Pons (tissue), 1 donor: ENCODE measurements around the gene APOBEC4.
"Not testable (repeated sequence)": the region's sequence is repeated elsewhere in the genome, so short reads cannot be mapped to it uniquely, and the experiment has no call there.

Source experiments
- DNase-seq: peaks from one replicate; pipeline ENCODE4 v3.0.0-alpha.2; 2016; ENCODE audit warnings: low spot score

The APOBEC4 gene

GRCh38 chr1:183652547-183653461 lies at the start of gene APOBEC4:
Gene APOBEC4, minus strand, starts transcription at chr1:183653316. Its CDS starts 4,535 bp downstream, at chr1:183648781.
- no peak for DNase-seq

DNA sequence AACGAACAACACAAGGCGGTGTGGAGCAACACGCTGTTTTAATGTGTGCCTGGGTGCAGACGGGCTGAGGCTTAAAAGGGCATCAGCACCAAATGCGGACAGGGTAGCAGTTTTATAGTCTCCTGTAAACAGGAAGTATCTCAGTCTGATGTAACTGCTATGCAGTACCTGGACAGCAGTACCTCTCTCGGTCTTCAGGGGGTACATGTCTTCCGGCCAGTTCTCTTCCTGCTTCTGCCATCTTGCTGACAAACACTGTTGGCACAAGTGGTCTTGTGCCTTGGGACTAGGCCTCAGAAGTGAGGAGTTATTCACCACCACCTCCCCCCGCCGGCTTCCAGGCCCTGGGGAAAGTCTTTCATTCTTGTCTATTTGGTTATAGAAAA lies 49.7 kb upstream of the APOBEC4 start:
- DNase-seq: no peak

GRCh38 chr1:183702087-183702812 lies 49.1 kb upstream of the APOBEC4 start:
- no peak for DNase-seq

- peak; percentile 61 for DNase-seq
Observed at GRCh38 chr1:183699616-183700160, 46.6 kb upstream of the APOBEC4 start.

GRCh38 chr1:183697814-183698590 lies 44.9 kb upstream of the APOBEC4 start:
- DNase-seq: no peak

DNA sequence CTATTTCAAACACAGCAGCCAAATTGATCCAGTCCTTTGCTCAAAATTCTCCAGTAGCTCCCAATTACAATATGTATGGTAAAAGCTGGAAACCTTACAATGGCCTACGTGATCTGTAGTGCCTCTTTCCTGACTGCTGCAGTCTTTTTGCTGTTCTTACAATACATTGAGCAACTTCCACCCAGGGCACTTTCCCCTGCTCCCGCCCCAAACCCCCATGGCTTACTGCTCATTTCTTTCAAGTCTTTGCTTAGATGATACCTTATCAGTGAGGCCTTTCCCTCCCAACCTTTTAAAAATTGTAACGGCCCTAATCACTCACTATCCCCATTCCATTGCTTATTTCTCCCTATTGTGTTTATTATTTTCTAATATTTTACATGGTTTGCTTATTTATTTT lies 43.9 kb upstream of the APOBEC4 start:
- DNase-seq: no peak

DNA sequence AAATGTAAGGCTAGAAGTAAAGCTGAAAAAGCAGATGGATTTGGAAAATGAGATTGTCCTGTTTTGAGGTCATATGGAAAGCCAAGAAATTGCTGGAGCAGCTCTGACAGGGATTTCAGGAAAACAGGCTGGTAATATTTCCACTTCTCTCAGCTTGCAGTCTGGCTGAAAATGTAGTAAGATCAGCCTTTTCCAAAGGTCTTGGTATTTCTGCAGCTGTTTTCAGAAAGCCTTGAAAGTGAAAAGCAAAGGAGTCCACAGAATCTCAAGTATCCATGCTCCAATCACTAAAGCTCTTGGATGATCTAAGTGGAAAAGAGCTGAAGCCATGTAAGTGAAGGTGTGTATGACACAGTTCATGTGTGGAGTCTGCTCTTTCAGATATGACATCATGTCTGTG lies 41.6 kb upstream of the APOBEC4 start:
- no peak for DNase-seq

DNA sequence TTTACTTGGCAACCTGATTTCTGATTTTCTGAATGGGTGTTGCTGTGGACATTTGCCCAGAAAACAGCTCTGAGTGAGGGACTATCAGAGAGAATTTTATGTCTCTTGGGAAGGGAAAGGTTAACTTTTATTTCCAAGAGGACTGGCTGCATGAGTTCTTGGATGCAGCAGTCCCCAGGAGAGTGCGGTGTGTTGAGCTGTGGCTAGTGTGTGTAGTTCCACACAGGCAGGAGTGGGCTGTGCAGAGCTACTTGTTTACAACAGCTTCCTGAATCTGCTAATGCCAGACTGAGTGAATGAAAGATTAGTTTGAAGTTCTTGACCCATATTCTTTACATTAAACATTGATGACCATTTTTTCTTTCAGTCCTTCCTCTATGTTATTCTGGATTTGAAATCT lies 41.0 kb upstream of the APOBEC4 start:
- DNase-seq: no peak

DNA sequence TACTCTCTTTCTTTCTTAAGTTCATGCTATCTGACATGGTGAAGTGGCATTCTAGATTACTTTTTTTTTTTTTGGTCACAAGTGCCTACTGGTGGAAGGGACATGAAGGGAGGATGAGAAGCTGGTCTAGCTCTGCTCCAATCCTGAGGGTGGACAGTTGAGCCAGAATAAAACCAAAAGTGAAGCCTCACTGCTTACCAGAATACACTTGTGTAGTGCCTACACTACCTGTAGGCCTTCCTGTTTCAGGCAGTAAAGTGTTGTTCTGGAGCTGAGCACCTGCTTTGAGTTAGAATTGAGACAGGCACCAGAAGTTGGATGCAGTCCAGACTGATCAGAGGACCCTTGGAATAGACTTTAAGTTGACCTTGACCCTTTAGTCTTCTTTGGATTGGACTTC lies 40.4 kb upstream of the APOBEC4 start:
- DNase-seq: no peak

DNA sequence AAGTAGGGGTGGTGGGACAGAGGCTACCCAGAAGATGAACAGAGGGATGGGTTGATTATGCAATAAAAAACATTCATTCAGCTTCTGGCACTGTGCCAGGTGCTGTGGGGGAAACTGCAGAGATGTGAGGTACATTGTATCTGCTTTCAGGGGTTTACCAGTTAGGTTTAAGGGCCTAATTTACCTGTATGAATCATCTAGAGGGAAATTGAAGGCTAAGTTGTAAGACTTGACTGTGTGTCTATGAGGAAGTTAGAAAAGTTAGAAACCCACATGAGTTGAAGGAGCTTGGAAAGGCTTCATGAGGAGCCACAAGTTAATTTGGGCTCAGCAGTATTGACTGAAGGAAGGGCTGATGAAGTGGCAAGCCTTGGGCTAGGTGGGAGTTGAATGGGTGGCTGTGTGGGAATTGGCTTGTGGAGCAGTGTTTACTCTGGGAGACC lies 36.7 kb upstream of the APOBEC4 start:
- no peak for DNase-seq

- no peak for DNase-seq
Observed at GRCh38 chr1:183688341-183689060, 35.4 kb upstream of the APOBEC4 start.

DNA sequence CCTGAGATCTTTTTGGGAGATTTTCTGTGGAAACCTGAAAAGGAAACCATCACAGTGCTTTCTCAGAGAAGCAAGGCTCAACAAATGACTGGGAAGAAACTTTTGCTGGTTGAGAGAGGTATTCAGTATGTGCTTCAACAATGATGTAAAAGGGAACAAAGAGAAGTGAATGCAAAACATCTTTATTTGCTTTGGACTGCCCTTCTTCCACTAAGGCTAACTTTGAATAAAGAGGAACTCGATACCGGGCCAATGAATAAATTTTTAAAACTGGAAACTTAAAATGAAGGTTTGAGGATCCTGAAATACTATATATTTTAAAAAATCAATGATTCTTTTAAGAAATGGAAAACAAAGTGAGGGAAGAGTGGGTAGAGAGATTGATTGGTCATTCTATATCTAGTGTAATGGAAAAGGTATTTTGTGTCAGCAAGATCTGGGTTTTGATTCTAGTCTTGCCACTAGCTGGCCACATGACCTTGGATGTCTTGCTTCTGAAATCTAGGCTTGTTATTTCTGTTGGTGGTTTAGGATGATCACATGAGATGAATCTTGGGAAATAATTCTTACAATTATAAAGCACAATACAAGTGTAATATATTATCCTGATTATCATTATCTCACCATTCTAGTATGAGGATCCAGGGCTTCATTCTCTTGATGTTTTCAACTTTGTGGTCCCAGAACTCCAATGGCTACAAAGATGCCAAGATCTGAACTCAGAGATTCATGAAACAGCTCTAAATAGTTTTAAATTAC lies 34.6 kb upstream of the APOBEC4 start:
- no peak for DNase-seq

DNA sequence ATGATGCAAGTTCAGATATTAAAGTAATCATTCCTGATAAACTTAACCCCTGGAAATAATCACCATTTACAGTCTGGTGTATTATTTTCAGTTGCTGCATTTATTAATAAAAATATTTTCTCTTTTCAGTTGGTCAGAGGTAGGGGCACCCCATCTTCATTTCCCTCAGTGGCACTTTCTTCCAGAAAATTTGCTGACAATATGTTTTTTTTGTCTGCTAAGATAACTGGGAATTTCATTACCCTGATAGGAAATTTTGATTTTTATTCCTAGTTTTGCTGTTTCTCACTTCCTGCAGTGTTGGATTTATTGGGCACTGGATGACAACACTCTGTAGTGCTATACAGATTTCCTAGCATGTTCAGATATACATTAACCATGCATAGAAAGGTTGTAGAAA lies 33.1 kb upstream of the APOBEC4 start:
- DNase-seq: no peak

GRCh38 chr1:183685112-183685713 lies 32.1 kb upstream of the APOBEC4 start:
- DNase-seq: peak; percentile 65

DNA sequence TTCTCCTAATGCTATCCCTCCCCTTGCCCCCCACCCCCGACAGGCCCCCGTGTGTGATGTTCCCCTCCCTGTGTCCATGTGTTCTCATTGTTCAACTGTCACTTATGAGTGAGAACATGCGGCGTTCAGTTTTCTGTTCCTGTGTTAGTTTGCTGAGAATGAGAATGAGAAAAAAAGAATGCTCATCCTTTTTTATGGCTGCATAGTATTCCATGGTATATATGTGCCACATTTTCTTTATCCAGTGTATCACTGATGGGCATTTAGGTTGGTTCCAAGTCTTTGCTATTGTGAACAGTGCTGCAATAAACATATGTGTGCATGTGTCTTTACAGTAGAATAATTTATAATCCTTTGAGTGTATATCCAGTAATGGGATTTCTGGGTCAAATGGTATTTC lies 26.2 kb upstream of the APOBEC4 start:
- not testable (repeated sequence) for DNase-seq

DNA sequence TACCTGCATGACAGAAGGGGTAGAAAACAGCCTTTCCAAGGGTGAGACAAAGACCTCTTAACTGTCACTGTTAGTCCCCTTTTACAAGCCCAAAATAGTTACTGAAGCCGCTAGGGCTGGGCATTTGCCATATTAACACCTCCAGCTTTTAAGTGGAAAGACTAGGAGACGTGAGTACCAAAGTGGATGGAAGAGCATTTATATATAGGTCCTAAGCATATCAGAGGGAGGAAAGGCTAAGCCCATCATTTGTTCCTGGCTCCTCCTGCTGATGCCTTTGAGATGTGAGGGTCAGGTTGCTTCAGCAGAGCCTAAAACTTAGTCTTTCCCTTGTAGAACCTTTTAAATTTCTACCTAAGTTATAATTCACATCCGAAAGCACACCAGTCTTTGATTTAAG lies 25.7 kb upstream of the APOBEC4 start:
- no peak for DNase-seq

GRCh38 chr1:183676586-183677189 lies 23.6 kb upstream of the APOBEC4 start:
- DNase-seq: no peak

DNA sequence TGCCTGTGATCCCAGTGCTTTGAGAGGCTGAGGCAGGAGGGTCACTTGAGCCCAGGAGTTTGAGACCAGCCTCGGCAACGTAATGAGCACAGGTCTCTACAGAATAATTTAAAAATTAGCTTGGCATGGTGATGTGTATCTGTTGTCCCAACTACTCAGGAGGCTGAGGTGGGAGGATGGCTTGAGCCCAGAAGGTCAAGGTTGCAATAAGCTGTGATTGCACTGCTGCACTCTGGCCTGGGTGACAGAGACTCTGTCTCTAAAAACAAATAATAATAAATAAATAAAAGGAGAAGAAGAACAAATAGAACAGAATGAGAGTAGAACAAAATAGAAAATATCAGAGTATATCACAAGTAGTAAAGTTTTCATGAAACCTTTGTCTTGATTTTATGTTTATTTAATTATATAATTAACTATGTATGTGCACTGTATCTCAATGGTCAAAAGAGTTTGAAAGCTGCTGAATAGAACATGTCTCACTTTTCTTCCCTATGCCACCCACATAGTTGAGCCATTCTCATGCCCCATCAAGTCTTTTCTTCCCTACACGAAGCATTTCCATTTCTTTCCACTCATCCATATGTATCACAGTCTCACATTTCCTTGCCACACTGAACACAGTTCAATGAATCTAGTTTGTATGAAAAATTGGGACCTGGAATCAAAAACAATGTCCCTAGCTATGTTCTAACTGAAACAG lies 22.9 kb upstream of the APOBEC4 start:
- no peak for DNase-seq

DNA sequence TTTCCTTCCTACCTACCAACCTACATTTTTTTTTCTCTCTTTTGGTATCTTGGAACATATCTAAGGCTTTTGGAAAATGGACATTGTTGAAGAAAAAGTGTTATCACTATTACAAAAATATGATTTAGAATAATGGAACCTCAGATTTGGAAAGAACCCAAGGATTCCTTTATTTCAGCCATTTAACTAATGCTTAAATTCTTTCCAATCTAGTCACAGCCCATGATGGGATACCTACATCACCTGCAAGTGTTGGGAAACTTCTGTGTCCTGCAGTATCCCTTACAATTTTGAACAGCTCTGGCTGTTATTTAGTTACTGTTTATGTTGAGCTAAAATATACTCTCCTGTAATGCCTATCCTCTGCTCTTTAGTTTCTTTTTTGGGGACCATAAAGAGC lies 22.3 kb upstream of the APOBEC4 start:
- DNase-seq: no peak
